T-cell (primary cell): Measurements from ENCODE around the gene RPL15. TPM values are rescaled to one million over a fixed set of nuclear protein-coding genes. Genes with fewer than 3 reads are reported as not detected.

ENCODE experiments used
- ATAC-seq, 4 experiments: fragments of 200-7000 bp in 3 of 4; fragments of 150-1000 bp in 1 of 4; cut with Tn5 transposase; replicated peaks in 1 of 4; 1 replicate in 3 of 4; 2 replicates in 1 of 4; pipeline ENCODE4 v1.10.0; 2021; ENCODE audit warnings: moderate library complexity in 3 of 4, mild to moderate bottlenecking in 2 of 4, moderate number of reproducible peaks in 1 of 4
- CTCF ChIA-PET, 2 donors: fragments of 300-600 bp; sonication (Branson Sonifier 250); formaldehyde crosslinking; loops; one replicate each; lab custom pipeline; 2022; ENCODE audit warnings: antibody characterized with exemption in 2 of 2; lab: Charles Lee
- POLR2A ChIA-PET, 2 donors: fragments of 300-600 bp; sonication (Branson Sonifier 250); formaldehyde crosslinking; loops; one replicate each; lab custom pipeline; 2022; ENCODE audit warnings: antibody characterized with exemption in 2 of 2; lab: Charles Lee
- DNase-seq, 35 experiments: peaks; one replicate each; pipeline versions ENCODE4 v3.0.0 to v3.0.0-alpha.2; 2013 to 2023
- H3K27ac ChIP-seq: one replicate; pipeline ENCODE4 v1.5.1; 2013; ENCODE audit warnings: low read length
- H3K27me3 ChIP-seq, 2 experiments: replicated peaks in 1 of 2; 1 replicate in 1 of 2; 2 replicates in 1 of 2; pipeline versions ENCODE4 v1.6.1 to v1.7.0; 2013; ENCODE audit warnings: low read length in 1 of 2, mixed read lengths in 1 of 2; ENCODE audit not compliant: control insufficient read depth in 2 of 2, insufficient read depth in 2 of 2; ENCODE audit errors: extremely low read depth in 1 of 2
- H3K36me3 ChIP-seq, 2 donors: 1 replicate in 1 of 2; 2 replicates in 1 of 2; pipeline versions ENCODE4 v1.6.1 to v1.7.0; 2013; ENCODE audit warnings: low read length in 1 of 2; ENCODE audit not compliant: control insufficient read depth in 2 of 2, insufficient read depth in 1 of 2; ENCODE audit errors: extremely low read depth in 1 of 2
- H3K4me1 ChIP-seq, 2 experiments: 1 replicate in 1 of 2; 2 replicates in 1 of 2; pipeline versions ENCODE4 v1.6.1 to v1.7.0; 2013; ENCODE audit warnings: low read length in 2 of 2, mixed read lengths in 1 of 2; ENCODE audit not compliant: insufficient read depth in 2 of 2, control insufficient read depth in 1 of 2; ENCODE audit errors: extremely low read depth in 1 of 2
- H3K4me3 ChIP-seq, 2 donors: 1 replicate in 1 of 2; 2 replicates in 1 of 2; pipeline versions ENCODE4 v1.5.1 to v1.7.0; 2013; ENCODE audit warnings: mild to moderate bottlenecking in 2 of 2, low read length in 1 of 2, moderate library complexity in 1 of 2; ENCODE audit not compliant: control insufficient read depth in 1 of 2; ENCODE audit errors: extremely low read depth in 1 of 2
- H3K9me3 ChIP-seq: 2 replicates; pipeline ENCODE4 v1.7.0; 2013
- H3K27ac Mint-ChIP-seq, 2 donors: one replicate each; pipeline ENCODE4 v1.8.0; 2020 to 2021; ENCODE audit warnings: mild to moderate bottlenecking in 2 of 2, mixed read lengths in 2 of 2
- H3K27me3 Mint-ChIP-seq, 2 donors: one replicate each; pipeline ENCODE4 v1.8.0; 2021 to 2022; ENCODE audit warnings: mixed read lengths in 2 of 2
- H3K36me3 Mint-ChIP-seq: one replicate; pipeline ENCODE4 v1.8.0; 2021; ENCODE audit warnings: mixed read lengths
- H3K4me1 Mint-ChIP-seq, 3 donors: one replicate each; pipeline ENCODE4 v1.8.0; 2020 to 2022; ENCODE audit warnings: mixed read lengths in 3 of 3, mild to moderate bottlenecking in 1 of 3
- H3K4me3 Mint-ChIP-seq, 3 donors: one replicate each; pipeline ENCODE4 v1.8.0; 2020 to 2022; ENCODE audit warnings: mild to moderate bottlenecking in 3 of 3, mixed read lengths in 3 of 3, moderate library complexity in 3 of 3
- H3K9me3 Mint-ChIP-seq, 3 donors: one replicate each; pipeline ENCODE4 v1.8.0; 2020 to 2022; ENCODE audit warnings: mixed read lengths in 3 of 3
- WGBS: methylation state at CpG from one replicate; pipeline ENCODE4 v1.1.5; 2013; ENCODE audit warnings: missing lambda C conversion rate; ENCODE audit not compliant: insufficient coverage; 5-methylcytosine and 5-hydroxymethylcytosine counted together
- total RNA-seq, 35 experiments: library from RNA in 6 of 35; stranded (reverse) in 6 of 35; fragments of 120-200 nt in 1 of 35; gene quantifications; one replicate each; pipeline versions ENCODE4 v1.2.1 to v1.2.4 and lab custom pipeline; 2013 to 2026

The RPL15 gene
- total RNA-seq, 5 donors from 2014 or later (not counting 1 experiment from before 2014, with no cell fraction given) = 1,997 to 2,171 (median 2,116) TPM

GRCh38 chr3:23886311-23886710 lies 30.6 kb upstream of the RPL15 start:
- no peak overlapping the region for H3K4me3 Mint-ChIP-seq
- peaks cover 6% of the 10 kb centered on the region for H3K36me3 Mint-ChIP-seq
- no peak for ATAC-seq
- peaks cover 0 to under 1% of the 10 kb centered on the region in 2 experiments for H3K4me1 ChIP-seq
- no peak overlapping the region for H3K27ac ChIP-seq
- ChIA-PET CTCF (interaction anchor here in 1 of 2 donors (0.9 kb wide), 1 partner anchor 78 kb away, joined by 3 read pairs; no protein-coding TSS in a partner anchor), POLR2A (no interaction called here)
- peaks cover 6 to 10% of the 10 kb centered on the region in 2 donors for H3K36me3 ChIP-seq
- no peak for DNase-seq
- 95% methylated on average over 3 of the region's 3 CpGs for WGBS
- peaks cover 8 to 12% (median 9%) of the 10 kb centered on the region in 3 donors for H3K4me1 Mint-ChIP-seq
- no peaks in the 10 kb centered on the region for H3K27me3 Mint-ChIP-seq
- H3K9me3 ChIP-seq = no peaks in the 10 kb centered on the region
- H3K27me3 ChIP-seq = no peaks in the 10 kb centered on the region
- no peak overlapping the region for H3K4me3 ChIP-seq
- H3K9me3 Mint-ChIP-seq = no peaks in the 10 kb centered on the region
- H3K27ac Mint-ChIP-seq = peak overlapping the region in 1 of 2 donors; percentile 9

DNA sequence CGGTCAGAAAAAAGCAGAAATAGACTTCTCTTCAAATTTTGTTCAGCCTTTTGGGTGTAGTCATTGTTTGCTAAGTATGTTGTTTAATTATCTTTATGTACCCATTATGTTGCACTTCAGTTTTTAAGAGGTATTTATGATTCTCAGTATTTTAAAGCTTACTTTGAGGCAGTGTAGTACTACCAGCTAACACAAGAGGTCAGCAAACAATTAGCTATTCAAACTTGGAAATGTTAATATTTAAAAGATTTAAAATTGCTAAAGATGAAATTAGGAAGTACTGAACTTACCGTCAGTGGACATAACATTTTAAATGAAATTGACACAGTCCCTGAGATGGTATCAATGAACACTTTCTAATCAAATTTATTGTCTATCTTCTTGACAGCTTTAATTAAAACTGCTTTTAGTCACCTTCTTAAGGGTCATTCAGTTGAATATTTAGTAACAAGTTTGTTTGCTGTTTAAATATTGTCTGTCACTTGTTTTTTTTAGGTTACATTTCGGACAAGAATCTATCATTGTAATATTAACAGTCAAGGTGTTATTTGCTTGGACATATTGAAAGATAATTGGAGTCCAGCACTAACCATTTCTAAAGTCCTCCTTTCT lies 28.2 kb upstream of the RPL15 start:
- ChIA-PET CTCF (interaction anchor here (0.5 to 1.9 kb wide), 16 partner anchors 10 to 1705 kb away, joined by 3 to 10 read pairs (median 5); no protein-coding TSS in a partner anchor), POLR2A (interaction anchor here in 1 of 2 donors (0.6 to 1.9 kb wide), 3 partner anchors 28 to 1703 kb away, joined by 3 to 5 read pairs (median 3); partner anchors contain the start of genes NKIRAS1 and RPL15)
- no peaks in the 10 kb centered on the region for H3K9me3 ChIP-seq
- H3K4me3 ChIP-seq = no peak overlapping the region
- peaks cover 0 to 13% of the 10 kb centered on the region in 2 donors for H3K36me3 ChIP-seq
- no CpG with 5 or more reads among the region's 3 CpGs for WGBS
- Mint-ChIP-seq H3K4me3 (no peak overlapping the region), H3K36me3 (peaks cover 3% of the 10 kb centered on the region), H3K4me1 (peaks cover under 1 to 4% (median 3%) of the 10 kb centered on the region in 3 donors), H3K27me3 (no peaks in the 10 kb centered on the region), H3K27ac (no peak overlapping the region), H3K9me3 (no peaks in the 10 kb centered on the region)
- H3K27me3 ChIP-seq = no peaks in the 10 kb centered on the region
- ATAC-seq = peak in 1 of 4 experiments; percentile 43
- H3K27ac ChIP-seq = no peak overlapping the region
- peak in 2 of 35 experiments; percentile 26 to 68 for DNase-seq
- H3K4me1 ChIP-seq = no peaks in the 10 kb centered on the region

- POLR2A ChIA-PET = interaction anchor here in 1 of 2 donors (1.9 kb wide), 1 partner anchor 28 kb away, joined by 5 read pairs; the partner anchor contains the start of genes NKIRAS1 and RPL15
- DNase-seq (no peak), ATAC-seq (no peak)
- H3K36me3 ChIP-seq = peaks cover 0 to 13% of the 10 kb centered on the region in 2 donors
- H3K27me3 Mint-ChIP-seq = no peaks in the 10 kb centered on the region
- peaks cover 3 to 9% (median 7%) of the 10 kb centered on the region in 3 donors for H3K4me1 Mint-ChIP-seq
- peak overlapping the region in 1 of 2 donors; percentile 45 for H3K27ac Mint-ChIP-seq
- CTCF ChIA-PET = interaction anchor here (1.6 to 1.9 kb wide), 4 partner anchors 10 to 1704 kb away, joined by 5 to 10 read pairs (median 9); no protein-coding TSS in a partner anchor
- H3K9me3 Mint-ChIP-seq = no peaks in the 10 kb centered on the region
- H3K27me3 ChIP-seq = no peaks in the 10 kb centered on the region
- no peak overlapping the region for H3K4me3 Mint-ChIP-seq
- H3K4me1 ChIP-seq = no peaks in the 10 kb centered on the region
- WGBS = 100% methylated on average over 1 of the region's 2 CpGs
- H3K27ac ChIP-seq = no peak overlapping the region
- no peaks in the 10 kb centered on the region for H3K9me3 ChIP-seq
- peaks cover 5% of the 10 kb centered on the region for H3K36me3 Mint-ChIP-seq
- H3K4me3 ChIP-seq = no peak overlapping the region
Observed at GRCh38 chr3:23889386-23889785, 27.5 kb upstream of the RPL15 start.

DNA sequence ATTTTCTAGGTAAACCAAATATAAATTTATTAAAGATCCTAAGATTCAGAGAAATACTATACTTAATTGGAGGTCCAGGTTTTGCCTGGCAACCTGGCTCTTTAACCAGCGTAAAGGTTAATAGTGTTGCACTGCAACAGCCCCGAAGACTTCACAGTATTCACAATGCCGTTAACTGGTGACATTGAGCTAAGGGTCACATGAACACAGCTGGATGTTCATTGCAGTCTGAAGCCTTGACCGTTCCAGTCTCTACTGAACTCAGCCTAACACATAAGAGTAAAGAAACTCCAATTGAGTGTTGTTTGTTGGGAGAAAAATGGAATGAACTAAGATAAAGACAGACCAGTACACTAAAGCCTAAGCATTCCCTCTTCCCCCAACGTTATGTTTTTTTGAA lies 27.0 kb upstream of the RPL15 start:
- CTCF ChIA-PET = interaction anchor here (0.6 to 1.9 kb wide), 4 partner anchors 124 to 1704 kb away, joined by 3 to 10 read pairs (median 6); no protein-coding TSS in a partner anchor
- H3K27ac Mint-ChIP-seq = no peak overlapping the region

DNA sequence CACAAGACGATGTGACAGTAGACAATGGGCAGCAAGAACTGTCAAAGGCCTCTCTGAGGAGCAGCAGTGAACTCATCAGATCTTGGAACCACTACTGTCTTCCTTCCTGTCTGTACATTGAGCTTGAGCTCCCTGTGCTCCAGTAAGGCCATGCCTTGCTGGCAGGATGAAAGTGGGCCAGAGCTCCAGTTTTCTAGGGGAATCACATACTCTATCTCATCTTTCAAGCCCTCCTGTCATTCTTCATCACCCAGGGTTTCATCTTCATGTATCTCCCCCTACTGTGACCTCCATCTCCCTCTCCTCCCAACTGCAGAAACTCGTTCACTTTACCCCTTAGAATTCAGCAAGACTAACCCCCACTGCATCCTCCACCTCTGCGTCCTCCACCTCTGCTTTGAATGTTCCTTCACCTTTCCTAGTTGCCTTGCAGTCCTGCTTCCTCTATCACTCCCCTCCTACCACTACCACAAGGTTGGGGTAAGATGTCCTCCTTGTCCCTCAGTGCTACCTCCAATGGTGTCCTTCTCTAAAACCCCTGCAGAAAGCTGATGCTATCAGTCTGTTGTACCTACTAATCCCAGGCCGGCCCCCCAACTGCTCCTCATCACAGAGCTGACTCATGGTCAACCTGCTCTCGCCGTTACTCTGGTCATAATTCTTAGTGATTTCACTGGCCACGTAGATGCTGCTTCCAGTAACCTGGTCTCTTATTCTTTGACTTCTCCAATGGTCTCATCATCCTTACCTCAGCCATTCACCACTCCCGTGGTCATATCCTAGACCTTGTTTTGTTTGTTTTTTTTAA lies 22.5 kb upstream of the RPL15 start:
- peak in 1 of 4 experiments; percentile 27 for ATAC-seq
- no peak overlapping the region for H3K27ac ChIP-seq
- ChIA-PET POLR2A (interaction anchor here (0.6 to 1.2 kb wide), 3 partner anchors 73 to 678 kb away, joined by 3 to 4 read pairs (median 3); no protein-coding TSS in a partner anchor), CTCF (no interaction called here)
- H3K27me3 ChIP-seq = no peaks in the 10 kb centered on the region
- no peaks in the 10 kb centered on the region for H3K9me3 ChIP-seq
- H3K4me3 Mint-ChIP-seq = no peak overlapping the region
- no peak overlapping the region for H3K4me3 ChIP-seq
- peaks cover 0 to 16% of the 10 kb centered on the region in 2 donors for H3K36me3 ChIP-seq
- peaks cover 26% of the 10 kb centered on the region for H3K36me3 Mint-ChIP-seq
- H3K27me3 Mint-ChIP-seq = no peaks in the 10 kb centered on the region
- H3K27ac Mint-ChIP-seq = peak overlapping the region in 1 of 2 donors; percentile 49
- no peaks in the 10 kb centered on the region for H3K9me3 Mint-ChIP-seq
- H3K4me1 ChIP-seq = no peaks in the 10 kb centered on the region
- no peak for DNase-seq
- 98% methylated on average over 6 of the region's 8 CpGs for WGBS
- peaks cover 0 to 10% (median 10%) of the 10 kb centered on the region in 3 donors for H3K4me1 Mint-ChIP-seq

More for the DNA sequence above, 27.0 kb upstream of the RPL15 start:
- Histone ChIP-seq H3K36me3 (peaks cover 0 to 17% of the 10 kb centered on the region in 2 donors), H3K4me1 (no peaks in the 10 kb centered on the region), H3K9me3 (no peaks in the 10 kb centered on the region), H3K27ac (no peak overlapping the region), H3K27me3 (no peaks in the 10 kb centered on the region), H3K4me3 (no peak overlapping the region)
- WGBS = 93% methylated on average over 2 of the region's 5 CpGs
- peaks cover 10% of the 10 kb centered on the region for H3K36me3 Mint-ChIP-seq
- no peak overlapping the region for H3K4me3 Mint-ChIP-seq
- POLR2A ChIA-PET = interaction anchor here in 1 of 2 donors (1.9 kb wide), 1 partner anchor 27 kb away, joined by 5 read pairs; the partner anchor contains the start of genes NKIRAS1 and RPL15
- no peaks in the 10 kb centered on the region for H3K27me3 Mint-ChIP-seq
- no peaks in the 10 kb centered on the region for H3K9me3 Mint-ChIP-seq
- DNase-seq (no peak), ATAC-seq (no peak)
- H3K4me1 Mint-ChIP-seq = peaks cover 3 to 10% (median 10%) of the 10 kb centered on the region in 3 donors

- Histone ChIP-seq H3K27me3 (no peaks in the 10 kb centered on the region), H3K36me3 (peaks cover 0 to 15% of the 10 kb centered on the region in 2 donors), H3K9me3 (no peaks in the 10 kb centered on the region), H3K4me1 (no peaks in the 10 kb centered on the region), H3K4me3 (no peak overlapping the region), H3K27ac (no peak overlapping the region)
- H3K4me3 Mint-ChIP-seq = no peak overlapping the region
- CTCF ChIA-PET = no interaction called here
- peaks cover 27% of the 10 kb centered on the region for H3K36me3 Mint-ChIP-seq
- H3K9me3 Mint-ChIP-seq = no peaks in the 10 kb centered on the region
- H3K27ac Mint-ChIP-seq = no peak overlapping the region
- ATAC-seq (no peak), DNase-seq (no peak)
- H3K4me1 Mint-ChIP-seq = peaks cover 0 to 10% (median 10%) of the 10 kb centered on the region in 3 donors
- POLR2A ChIA-PET = interaction anchor here in 1 of 2 donors (0.6 kb wide), 1 partner anchor 678 kb away, joined by 3 read pairs; no protein-coding TSS in a partner anchor
- H3K27me3 Mint-ChIP-seq = no peaks in the 10 kb centered on the region
- 95% methylated on average over 4 of the region's 4 CpGs for WGBS
Observed at GRCh38 chr3:23895181-23895580, 21.8 kb upstream of the RPL15 start.
